GM08714 (cell line): ENCODE data around the gene ZHX3.

Experiments
- H3K4me3 ChIP-seq: fragments of 200-500 bp; sonication (Bioruptor generic); 2 replicates; pipeline ENCODE4 v1.5.1; 2014; ENCODE audit warnings: mild to moderate bottlenecking, low read length, inconsistent platforms
- ZNF274 ChIP-seq: IDR thresholded peaks from 2 replicates; pipeline ENCODE4 v1.6.1; 2012; ENCODE audit warnings: mild to moderate bottlenecking, low read depth, low read length

ZHX3 gene

DNA sequence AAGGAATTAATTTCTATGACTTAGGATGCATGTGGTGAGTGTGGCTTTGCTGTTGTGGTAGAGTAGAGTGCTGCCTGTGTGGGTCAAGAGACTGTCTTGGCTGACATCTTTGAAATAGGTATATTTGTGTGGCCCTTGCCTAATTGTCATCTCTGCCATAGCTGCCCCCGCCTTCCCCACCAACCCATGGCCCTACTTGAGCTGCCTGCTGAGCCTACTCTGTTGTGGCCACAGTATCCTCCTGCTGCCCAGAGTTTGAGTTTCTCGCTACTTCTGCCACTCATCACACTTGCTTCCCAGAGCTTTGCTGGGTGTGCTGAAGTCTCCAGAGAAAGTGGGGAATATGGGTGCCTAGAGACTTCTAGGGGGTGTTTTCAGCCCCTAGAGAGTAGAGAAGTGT, 172.2 kb downstream of the ZHX3 start:
- H3K4me3 ChIP-seq: no peak overlapping the region
- TF ChIP-seq ZNF274: no peak

DNA sequence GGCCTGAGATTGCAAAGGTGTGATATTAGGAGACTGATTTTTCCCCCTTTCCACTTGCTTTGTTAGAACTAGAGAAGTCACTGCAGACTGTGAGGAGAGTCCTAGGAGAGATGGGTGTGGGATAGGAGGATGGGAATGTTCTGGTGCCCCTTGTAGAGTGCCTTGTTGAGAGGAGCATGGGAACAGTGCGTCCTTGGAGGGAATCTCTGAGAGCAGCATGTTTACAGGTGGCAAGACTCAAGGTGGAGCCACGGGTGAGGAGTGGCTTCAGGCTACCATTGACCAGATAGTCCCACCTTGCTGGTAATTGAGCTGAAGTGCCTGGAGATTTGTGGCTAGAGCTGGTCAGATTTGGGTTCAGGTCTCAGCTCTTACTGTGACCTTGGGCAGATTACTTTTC, 174.2 kb downstream of the ZHX3 start:
- TF ChIP-seq ZNF274: no peak
- no peak overlapping the region for H3K4me3 ChIP-seq

DNA sequence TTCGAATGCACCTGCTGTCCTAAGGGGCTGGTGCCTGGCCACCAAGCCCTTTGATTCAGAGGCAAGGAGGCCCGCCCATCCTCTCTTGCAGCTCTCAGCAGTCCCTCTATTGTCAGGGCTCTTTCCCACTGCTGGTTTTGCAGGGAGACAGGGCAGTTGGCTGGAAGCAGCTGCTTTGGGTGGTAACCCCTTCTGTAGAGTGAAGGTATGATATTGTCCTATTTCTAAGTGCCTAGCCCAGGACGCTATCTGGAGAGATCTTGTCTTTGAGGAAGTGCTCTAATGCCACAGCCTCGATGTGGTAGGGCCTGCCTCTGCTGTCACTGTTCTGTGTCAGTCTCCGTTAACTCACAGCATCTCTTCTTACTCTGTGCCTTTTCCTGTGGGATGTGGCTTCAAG, 174.6 kb downstream of the ZHX3 start:
- no peak overlapping the region for H3K4me3 ChIP-seq
- TF ChIP-seq ZNF274: no peak

DNA sequence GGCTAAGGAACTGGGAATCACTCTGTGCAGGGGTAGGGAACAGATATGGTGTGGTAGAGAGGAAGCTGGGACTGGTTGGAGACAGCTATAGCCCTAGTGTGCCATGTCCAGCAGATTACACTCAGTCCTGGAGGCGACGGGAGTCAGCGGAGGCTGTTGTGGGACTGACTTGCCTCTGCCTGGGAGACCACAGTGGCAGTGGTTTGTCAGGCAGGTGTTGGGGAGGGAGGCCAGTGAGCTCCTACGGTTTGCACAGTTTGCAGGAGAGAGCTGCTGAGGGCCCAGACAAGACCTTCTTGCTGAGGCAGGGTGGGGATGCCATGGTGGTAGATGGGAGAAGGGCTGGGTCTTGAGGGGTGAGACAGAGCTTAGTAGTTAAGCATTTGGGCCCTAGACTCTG, 175.3 kb downstream of the ZHX3 start:
- TF ChIP-seq ZNF274: no peak
- H3K4me3 ChIP-seq: no peak overlapping the region

GRCh38 chr20:41141153-41141815, 176.2 kb downstream of the ZHX3 start:
- no peak overlapping the region for H3K4me3 ChIP-seq
- TF ChIP-seq ZNF274: no peak

DNA sequence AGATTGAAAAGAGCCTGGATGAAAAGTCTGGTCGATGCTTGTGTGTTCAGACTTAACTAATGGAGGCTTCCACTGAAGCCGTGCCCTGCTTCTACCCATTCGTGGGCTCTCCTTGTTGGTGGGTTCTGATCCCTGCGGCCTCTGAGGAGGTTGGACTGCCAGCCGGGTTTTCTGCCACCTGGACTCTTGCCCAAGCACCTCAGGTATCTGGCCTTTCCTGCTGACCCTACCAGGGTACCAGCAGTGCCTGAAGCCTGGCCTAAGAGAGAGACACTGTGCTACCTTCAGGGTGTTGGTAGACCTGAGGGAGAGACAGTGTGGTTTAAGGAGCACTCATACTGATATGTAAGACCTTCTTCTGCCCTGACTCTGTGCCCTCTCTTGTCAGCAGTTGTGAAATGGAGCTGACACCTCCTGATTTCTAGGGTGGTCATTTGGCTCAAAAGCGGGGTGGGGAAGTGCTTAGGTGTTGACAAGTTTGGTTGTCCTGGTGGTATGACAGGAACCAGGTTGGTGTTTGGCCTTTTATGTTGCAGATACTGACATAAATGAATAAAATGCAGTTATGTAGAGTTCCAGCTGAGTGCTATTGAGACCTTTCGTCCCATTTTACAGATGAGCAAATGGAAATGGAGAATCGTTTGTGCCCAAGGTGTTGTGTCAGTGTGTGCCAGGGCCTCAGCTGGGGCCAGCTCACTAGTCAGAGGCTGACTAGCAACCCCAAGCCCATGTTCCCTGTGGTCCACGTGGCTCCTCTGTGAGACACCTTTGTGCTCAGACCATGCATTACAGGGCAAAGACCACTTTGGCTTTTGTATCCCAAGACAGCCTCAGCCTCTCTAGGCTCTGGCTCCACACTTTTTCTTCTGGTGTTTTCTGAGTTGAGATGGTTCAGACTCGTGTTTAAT, 177.1 kb downstream of the ZHX3 start:
- no peak for TF ChIP-seq ZNF274
- no peak overlapping the region for H3K4me3 ChIP-seq

DNA sequence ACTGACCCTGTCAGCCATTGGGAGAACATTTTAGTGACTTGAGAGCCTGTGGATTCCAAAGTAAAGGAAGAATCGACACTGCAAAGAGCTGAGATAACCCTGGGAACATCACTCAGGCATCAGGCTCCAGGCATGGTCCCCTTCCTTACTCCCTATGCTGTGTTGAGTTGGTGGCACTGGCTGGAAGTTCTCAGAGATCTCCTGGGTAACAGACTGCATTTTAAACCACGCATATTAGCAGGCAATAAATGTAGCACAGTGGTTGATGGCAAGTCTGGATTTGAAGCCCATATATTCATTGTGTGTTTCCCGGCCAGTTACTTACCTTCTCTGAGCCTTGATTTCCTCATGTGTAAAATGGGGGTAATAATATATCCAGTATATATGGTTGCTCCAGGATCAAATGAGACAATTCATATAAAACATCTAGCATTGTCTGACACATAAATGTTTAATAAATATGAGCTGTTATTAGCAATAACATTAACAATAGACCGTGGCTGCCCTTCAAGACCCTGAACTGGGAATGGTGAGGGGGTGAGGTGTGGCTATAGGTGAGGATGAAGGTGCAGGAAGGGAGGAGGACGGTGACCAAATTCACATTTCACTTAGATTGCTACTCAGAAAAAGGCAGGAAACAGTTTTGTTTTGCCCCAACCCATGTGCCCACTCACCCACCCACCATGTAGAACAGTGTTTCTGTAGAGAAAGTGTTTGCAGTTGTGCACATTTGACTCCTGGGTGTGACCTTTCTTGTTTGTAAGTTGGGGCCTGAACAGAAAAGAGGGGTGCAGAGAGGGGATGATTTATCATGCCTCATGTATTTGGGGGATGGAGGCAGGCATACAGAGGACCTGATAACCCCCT, 178.1 kb downstream of the ZHX3 start:
- no peak overlapping the region; the same call in 1 of the 2 replicates for H3K4me3 ChIP-seq
- TF ChIP-seq ZNF274: no peak

- TF ChIP-seq ZNF274: no peak
- H3K4me3 ChIP-seq: peak overlapping the region; percentile 86
Observed at GRCh38 chr20:41138475-41139226, 178.9 kb downstream of the ZHX3 start.

DNA sequence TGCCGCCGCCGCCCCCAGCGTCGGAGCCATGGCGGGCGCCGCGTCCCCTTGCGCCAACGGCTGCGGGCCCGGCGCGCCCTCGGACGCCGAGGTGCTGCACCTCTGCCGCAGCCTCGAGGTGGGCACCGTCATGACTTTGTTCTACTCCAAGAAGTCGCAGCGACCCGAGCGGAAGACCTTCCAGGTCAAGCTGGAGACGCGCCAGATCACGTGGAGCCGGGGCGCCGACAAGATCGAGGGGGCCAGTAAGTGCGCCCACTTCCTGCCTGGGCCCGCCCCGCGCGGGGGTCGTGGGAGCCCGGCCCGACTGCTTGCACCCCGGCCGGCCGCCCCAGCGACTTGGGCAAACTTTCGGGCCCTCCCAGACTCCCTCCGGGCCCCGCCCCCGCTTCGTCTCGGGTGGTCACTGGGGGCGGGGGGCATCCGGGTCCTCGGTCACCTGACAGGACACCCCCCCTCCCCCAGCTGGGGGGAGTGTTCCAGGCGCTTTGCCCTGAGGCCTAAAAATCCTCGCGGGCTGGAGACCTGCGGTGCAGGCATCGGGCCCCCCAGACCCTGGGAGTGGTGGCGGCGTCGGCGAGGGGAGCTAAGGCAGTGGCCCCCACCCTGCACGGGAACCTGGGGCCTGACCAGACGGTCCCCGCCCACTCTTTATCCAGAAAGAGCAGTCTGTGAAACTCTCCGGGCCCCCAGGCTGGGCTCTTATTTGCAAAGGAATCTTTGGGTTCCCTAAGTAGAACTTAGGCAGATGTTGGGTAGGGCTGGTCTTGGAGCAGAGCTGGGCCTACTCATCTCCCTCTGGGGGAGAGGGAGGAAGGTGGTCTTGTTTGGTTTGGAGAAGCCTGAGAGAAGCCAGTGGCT, 179.7 kb downstream of the ZHX3 start:
- TF ChIP-seq ZNF274: no peak

GRCh38 chr20:41136680-41137613, 180.6 kb downstream of the ZHX3 start, which contains the start of gene PLCG1:
TSS of gene PLCG1 (plus strand) at chr20:41137543. CDS start at chr20:41137642, 99 bp downstream.
- H3K4me3 ChIP-seq: peak within 1 kb of the TSS; percentile 86
- no peak for TF ChIP-seq ZNF274

More for the DNA sequence above, 179.7 kb downstream of the ZHX3 start:
- H3K4me3 ChIP-seq: peak overlapping the region; percentile 86

- no peak for TF ChIP-seq ZNF274
- peak overlapping the region; percentile 86; the same call in 1 of the 2 replicates for H3K4me3 ChIP-seq
Observed at GRCh38 chr20:41135888-41136679, 181.4 kb downstream of the ZHX3 start.
